H9 (cell line): Measurements from ENCODE around the gene SH3GLB2. TPM values are rescaled to one million over a fixed set of nuclear protein-coding genes. Genes with fewer than 3 reads are reported as not detected.

Source experiments
- DNase-seq: peaks from one replicate; pipeline ENCODE4 v3.0.0-alpha.2; 2017
- H2AFZ ChIP-seq: one replicate; pipeline ENCODE4 v1.6.1; 2013; ENCODE audit warnings: mild to moderate bottlenecking, low read length, control low read depth, moderate library complexity
- H2AK5ac ChIP-seq: 2 replicates; pipeline ENCODE4 v1.6.1; 2013; ENCODE audit warnings: low read length, control low read depth, mixed read lengths; ENCODE audit not compliant: insufficient read length
- H2BK120ac ChIP-seq: one replicate; pipeline ENCODE4 v1.6.1; 2013; ENCODE audit warnings: low read depth, mild to moderate bottlenecking, low read length, control low read depth, inconsistent platforms; ENCODE audit not compliant: poor library complexity, severe bottlenecking
- H2BK12ac ChIP-seq: 2 replicates; pipeline ENCODE4 v1.6.1; 2013; ENCODE audit warnings: low read length, control low read depth, mixed read lengths, low read depth; ENCODE audit not compliant: insufficient read length
- H2BK15ac ChIP-seq: 2 replicates; pipeline ENCODE4 v1.6.1; 2013; ENCODE audit warnings: low read depth, low read length, control low read depth
- H2BK20ac ChIP-seq: one replicate; pipeline ENCODE4 v1.6.1; 2013; ENCODE audit warnings: low read depth, mild to moderate bottlenecking, low read length, control low read depth, inconsistent platforms; ENCODE audit not compliant: poor library complexity, severe bottlenecking
- H2BK5ac ChIP-seq: 2 replicates; pipeline ENCODE4 v1.6.1; 2013; ENCODE audit warnings: low read length, control low read depth, mixed read lengths; ENCODE audit not compliant: insufficient read length
- H3K14ac ChIP-seq: 2 replicates; pipeline ENCODE4 v1.6.1; 2013; ENCODE audit warnings: low read length, control low read depth; ENCODE audit not compliant: insufficient read depth
- H3K18ac ChIP-seq: 2 replicates; pipeline ENCODE4 v1.6.1; 2013; ENCODE audit warnings: low read depth, mild to moderate bottlenecking, mixed read lengths, low read length, control low read depth; ENCODE audit not compliant: insufficient read length
- H3K23ac ChIP-seq: 2 replicates; pipeline ENCODE4 v1.6.1; 2013; ENCODE audit warnings: low read length, control low read depth, mixed read lengths, low read depth; ENCODE audit not compliant: insufficient read length
- H3K23me2 ChIP-seq: 2 replicates; pipeline ENCODE4 v1.6.1; 2013; ENCODE audit warnings: low read depth, mild to moderate bottlenecking, mixed read lengths, low read length, control low read depth; ENCODE audit not compliant: insufficient read length, poor library complexity, severe bottlenecking
- H3K27ac ChIP-seq: 2 replicates; pipeline ENCODE4 v1.5.1; 2013; ENCODE audit warnings: low read length, control low read depth, mixed read lengths, low read depth; ENCODE audit not compliant: insufficient read length
- H3K27me3 ChIP-seq: 2 replicates; pipeline ENCODE4 v1.6.1; 2013; ENCODE audit warnings: low read length, control low read depth, inconsistent platforms; ENCODE audit not compliant: insufficient read depth
- H3K4ac ChIP-seq: 2 replicates; pipeline ENCODE4 v1.6.1; 2013; ENCODE audit warnings: low read depth, mild to moderate bottlenecking, control low read depth, inconsistent platforms, low read length, moderate library complexity
- H3K4me1 ChIP-seq: 2 replicates; pipeline ENCODE4 v1.6.1; 2013; ENCODE audit warnings: low read length, control low read depth, inconsistent platforms; ENCODE audit not compliant: insufficient read depth
- H3K4me2 ChIP-seq: 2 replicates; pipeline ENCODE4 v1.6.1; 2013; ENCODE audit warnings: low read length, control low read depth, mixed read lengths; ENCODE audit not compliant: insufficient read length, insufficient read depth
- H3K56ac ChIP-seq: 2 replicates; pipeline ENCODE4 v1.6.1; 2013; ENCODE audit warnings: low read depth, mild to moderate bottlenecking, mixed read lengths, low read length, control low read depth; ENCODE audit not compliant: insufficient read length
- H3K79me1 ChIP-seq: 2 replicates; pipeline ENCODE4 v1.6.1; 2013; ENCODE audit warnings: low read depth, mild to moderate bottlenecking, moderate library complexity, low read length, control low read depth, inconsistent platforms; ENCODE audit not compliant: insufficient read depth, poor library complexity, severe bottlenecking
- H3K79me2 ChIP-seq: 2 replicates; pipeline ENCODE4 v1.6.1; 2013; ENCODE audit warnings: low read length, control low read depth, inconsistent platforms; ENCODE audit not compliant: insufficient read depth
- H3K9ac ChIP-seq: 2 replicates; pipeline ENCODE4 v1.6.1; 2013; ENCODE audit warnings: low read length, control low read depth, mixed read lengths; ENCODE audit not compliant: insufficient read length; ENCODE audit errors: extremely low read depth
- H3K9me3 ChIP-seq: one replicate; pipeline ENCODE4 v1.6.1; 2013; ENCODE audit warnings: low read depth, low read length, inconsistent platforms; ENCODE audit not compliant: control insufficient read depth
- H3T11ph ChIP-seq: one replicate; pipeline ENCODE4 v1.6.1; 2013; ENCODE audit warnings: mild to moderate bottlenecking, low read length, control low read depth, inconsistent platforms
- H4K20me1 ChIP-seq: one replicate; pipeline ENCODE4 v1.6.1; 2013; ENCODE audit not compliant: control insufficient read depth, insufficient read length, insufficient read depth
- H4K5ac ChIP-seq: 2 replicates; pipeline ENCODE4 v1.6.1; 2013; ENCODE audit warnings: low read depth, mild to moderate bottlenecking, mixed read lengths, low read length, control low read depth; ENCODE audit not compliant: insufficient read length
- H4K8ac ChIP-seq: replicated peaks from 2 replicates; pipeline ENCODE4 v1.6.1; 2013; ENCODE audit warnings: low read length, control low read depth, mixed read lengths, low read depth; ENCODE audit not compliant: insufficient read length
- H4K91ac ChIP-seq: 2 replicates; pipeline ENCODE4 v1.6.1; 2013; ENCODE audit warnings: low read depth, mild to moderate bottlenecking, moderate library complexity, mixed read lengths, low read length, control low read depth; ENCODE audit not compliant: insufficient read length
- H3K27ac Mint-ChIP-seq, 3 experiments: 2 replicates in 2 of 3; 3 replicates in 1 of 3; pipeline ENCODE4 v1.8.0; 2020 to 2021; ENCODE audit warnings: mixed read lengths in 3 of 3, mild to moderate bottlenecking in 1 of 3, moderate library complexity in 1 of 3
- H3K27me3 Mint-ChIP-seq: 2 replicates; pipeline ENCODE4 v1.8.0; 2021; ENCODE audit warnings: low read depth, mild to moderate bottlenecking, moderate library complexity, mixed read lengths
- H3K36me3 Mint-ChIP-seq, 3 experiments: 2 replicates in 2 of 3; 3 replicates in 1 of 3; pipeline ENCODE4 v1.8.0; 2020 to 2021; ENCODE audit warnings: low read depth in 3 of 3, mixed read lengths in 3 of 3; ENCODE audit not compliant: insufficient read depth in 1 of 3
- H3K4me1 Mint-ChIP-seq, 2 experiments: 2 replicates each; pipeline ENCODE4 v1.8.0; 2020; ENCODE audit warnings: mixed read lengths in 2 of 2
- H3K4me3 Mint-ChIP-seq, 2 experiments: 2 replicates in 1 of 2; 3 replicates in 1 of 2; pipeline ENCODE4 v1.8.0; 2020 to 2021; ENCODE audit warnings: mild to moderate bottlenecking in 2 of 2, mixed read lengths in 2 of 2, moderate library complexity in 1 of 2
- H3K9me3 Mint-ChIP-seq, 2 experiments: 2 replicates in 1 of 2; 3 replicates in 1 of 2; pipeline ENCODE4 v1.8.0; 2020; ENCODE audit warnings: mild to moderate bottlenecking in 2 of 2, mixed read lengths in 2 of 2, moderate library complexity in 1 of 2
- CTCF ChIP-seq: fragments of 200-600 bp; sonication (generic); conservative IDR thresholded peaks from 3 replicates; pipeline ENCODE4 v1.8.0; 2021; ENCODE audit warnings: antibody characterized with exemption, mild to moderate bottlenecking
- WGBS: extraction: QIAGEN DNeasy Blood & Tissue Kit; methylation state at CpG from one replicate; pipeline ENCODE4 v1.1.7; 2013; ENCODE audit warnings: missing lambda C conversion rate, low lambda C conversion rate, mixed read lengths; ENCODE audit not compliant: insufficient read length; ENCODE audit errors: extremely low coverage; 5-methylcytosine and 5-hydroxymethylcytosine counted together
- total RNA-seq: library from RNA; stranded (reverse); gene quantifications from 2 replicates; pipeline ENCODE4 v1.2.1, GENCODE V29; 2021

Gene SH3GLB2
- total RNA-seq, 1 experiment from 2014 or later: 69.5 TPM

- Histone ChIP-seq H2AFZ (no peak overlapping the region), H3K79me2 (no peaks in the 10 kb centered on the region), H3K9ac (no peak overlapping the region), H3K4ac (no peak overlapping the region), H3T11ph (no peak overlapping the region), H3K4me2 (no peak overlapping the region), H3K79me1 (no peaks in the 10 kb centered on the region), H3K23me2 (no peaks in the 10 kb centered on the region), H2AK5ac (no peak overlapping the region), H4K8ac (no peak overlapping the region), H4K20me1 (no peaks in the 10 kb centered on the region), H2BK20ac (no peak overlapping the region), H3K14ac (no peak overlapping the region), H3K27ac (no peak overlapping the region), H3K23ac (no peak overlapping the region), H3K18ac (no peak overlapping the region), H3K9me3 (no peaks in the 10 kb centered on the region), H2BK12ac (no peak overlapping the region), H4K91ac (no peak overlapping the region), H3K56ac (no peak overlapping the region), H2BK15ac (no peak overlapping the region), H3K27me3 (no peaks in the 10 kb centered on the region), H2BK120ac (no peak overlapping the region), H3K4me1 (peaks cover 5% of the 10 kb centered on the region; the same call in 1 of the 2 replicates), H4K5ac (no peak overlapping the region), H2BK5ac (no peak overlapping the region)
- Mint-ChIP-seq H3K27me3 (no peaks in the 10 kb centered on the region), H3K4me3 (no peak overlapping the region), H3K4me1 (peaks cover 14 to 23% of the 10 kb centered on the region in 2 experiments), H3K9me3 (no peaks in the 10 kb centered on the region), H3K36me3 (peaks cover 5 to 8% (median 5%) of the 10 kb centered on the region in 3 experiments; a peak in 4 of 7 replicates), H3K27ac (peak overlapping the region in 1 of 3 experiments; percentile 44; a peak in 2 of 7 replicates)
- no peak for DNase-seq
- WGBS: no CpG with 5 or more reads among the region's 8 CpGs
- no peak for TF ChIP-seq CTCF
These were observed 45.3 kb upstream of the SH3GLB2 start for GRCh38 chr9:129073404-129073803.
